Neural cell (in vitro differentiated cells): ENCODE results near the gene SFMBT1. TPM values are rescaled to one million over a fixed set of nuclear protein-coding genes. Genes with fewer than 3 reads are reported as not detected.

ENCODE experiments used
- H2AFZ ChIP-seq: fragments of 200-600, 300-800 bp; sonication (generic), shearing (Covaris generic); 2 replicates; pipeline ENCODE4 v1.6.0; 2014; ENCODE audit warnings: low read depth, mild to moderate bottlenecking, antibody characterized with exemption, low read length, moderate library complexity
- H3F3A ChIP-seq: fragments of 200-600 bp; shearing (Covaris generic); 2 replicates; pipeline ENCODE4 v1.6.1; 2016; ENCODE audit warnings: mild to moderate bottlenecking, moderate library complexity, mixed read lengths, antibody characterized with exemption, low read length; ENCODE audit not compliant: insufficient read depth, poor library complexity, severe bottlenecking
- H3K27ac ChIP-seq: fragments of 200-600, 300-800 bp; sonication (generic), shearing (Covaris generic); 2 replicates; pipeline ENCODE4 v1.5.1; 2014; ENCODE audit warnings: mild to moderate bottlenecking, low read length, moderate library complexity
- H3K27me3 ChIP-seq: fragments of 300-800, 200-600 bp; sonication (generic), shearing (Covaris generic); 2 replicates; pipeline ENCODE4 v1.6.0; 2014; ENCODE audit warnings: mild to moderate bottlenecking, low read depth, low read length, moderate library complexity; ENCODE audit not compliant: insufficient read depth
- H3K36me3 ChIP-seq: fragments of 300-800, 200-600 bp; sonication (generic), shearing (Covaris generic); 2 replicates; pipeline ENCODE4 v1.5.1; 2014; ENCODE audit warnings: mild to moderate bottlenecking, antibody characterized with exemption, low read length, moderate library complexity; ENCODE audit not compliant: insufficient read depth
- H3K4me2 ChIP-seq: fragments of 300-800, 200-600 bp; sonication (generic), shearing (Covaris generic); 2 replicates; pipeline ENCODE4 v1.6.0; 2014; ENCODE audit warnings: mild to moderate bottlenecking, low read length
- H3K4me3 ChIP-seq: fragments of 300-800, 200-600 bp; sonication (generic), shearing (Covaris generic); 2 replicates; pipeline ENCODE4 v1.5.1; 2014; ENCODE audit warnings: mild to moderate bottlenecking, low read length, moderate library complexity
- H3K79me2 ChIP-seq: fragments of 200-600 bp; shearing (Covaris generic); replicated peaks from 2 replicates; pipeline ENCODE4 v1.6.0; 2014; ENCODE audit warnings: mild to moderate bottlenecking, low read length, moderate library complexity; ENCODE audit not compliant: insufficient read depth
- H3K9ac ChIP-seq: fragments of 300-800, 200-600 bp; sonication (generic), shearing (Covaris generic); 2 replicates; pipeline ENCODE4 v1.6.1; 2016; ENCODE audit warnings: mild to moderate bottlenecking, low read length, mixed read lengths
- H3K9me2 ChIP-seq: fragments of 200-600 bp; shearing (Covaris generic); 2 replicates; pipeline ENCODE4 v1.6.1; 2016; ENCODE audit warnings: mild to moderate bottlenecking, low read length, mixed read lengths; ENCODE audit not compliant: insufficient read depth
- H3K9me3 ChIP-seq: fragments of 200-600, 300-800 bp; sonication (generic), shearing (Covaris generic); 2 replicates; pipeline ENCODE4 v1.6.1; 2016; ENCODE audit warnings: mild to moderate bottlenecking, mixed run types, low read length, moderate library complexity, mixed read lengths
- H4K20me1 ChIP-seq: fragments of 200-600 bp; shearing (Covaris generic); 2 replicates; pipeline ENCODE4 v1.6.1; 2016; ENCODE audit warnings: mild to moderate bottlenecking, mixed run types; ENCODE audit not compliant: insufficient read depth
- CTCF ChIP-seq: fragments of 450-650 bp; IDR thresholded peaks from 2 replicates; pipeline ENCODE4 v1.5.1; 2014; ENCODE audit warnings: antibody characterized with exemption, mild to moderate bottlenecking, moderate library complexity; ENCODE audit not compliant: poor library complexity, severe bottlenecking
- EP300 ChIP-seq: fragments of 450-650 bp; conservative IDR thresholded peaks from 2 replicates; pipeline ENCODE4 v1.6.1; 2014; ENCODE audit warnings: antibody characterized with exemption, mild to moderate bottlenecking, moderate library complexity; ENCODE audit not compliant: poor library complexity, severe bottlenecking
- EZH2 ChIP-seq: fragments of 200-600, 300-800 bp; shearing (Covaris generic), sonication (generic); IDR thresholded peaks from 2 replicates; pipeline ENCODE4 v1.6.1; 2014; ENCODE audit warnings: antibody characterized with exemption, low read length, borderline replicate concordance, mild to moderate bottlenecking; ENCODE audit not compliant: insufficient read depth, poor library complexity, severe bottlenecking
- MXI1 ChIP-seq: fragments of 450-650 bp; conservative IDR thresholded peaks from 2 replicates; pipeline ENCODE4 v1.6.1; 2014; ENCODE audit warnings: antibody characterized with exemption, mild to moderate bottlenecking; ENCODE audit not compliant: poor library complexity, severe bottlenecking
- POLR2AphosphoS5 ChIP-seq: IDR thresholded peaks from 2 replicates; pipeline ENCODE4 v1.6.1; 2012
- RAD21 ChIP-seq: fragments of 450-650 bp; conservative IDR thresholded peaks from 2 replicates; pipeline ENCODE4 v1.6.1; 2014; ENCODE audit warnings: antibody characterized with exemption, mild to moderate bottlenecking, moderate library complexity
- REST ChIP-seq: IDR thresholded peaks from 2 replicates; pipeline ENCODE4 v1.6.1; 2012; ENCODE audit warnings: borderline replicate concordance
- SMC3 ChIP-seq: fragments of 450-650 bp; conservative IDR thresholded peaks from 2 replicates; pipeline ENCODE4 v1.6.1; 2014; ENCODE audit warnings: antibody characterized with exemption, mild to moderate bottlenecking, moderate library complexity; ENCODE audit not compliant: poor library complexity
- TAF1 ChIP-seq: IDR thresholded peaks from 2 replicates; pipeline ENCODE4 v1.6.1; 2012; ENCODE audit warnings: low read depth
- polyA plus RNA-seq: library from polyadenylated mRNA; depleted of rRNA; stranded (reverse); fragments of >200 nt; gene quantifications from 2 replicates; pipeline ENCODE4 v1.2.3, GENCODE V29; 2014

The SFMBT1 gene
- polyA plus RNA-seq, 1 donor from 2014 or later = 17.3 TPM

GRCh38 chr3:52897130-52898122, 148.4 kb downstream of the SFMBT1 start, which contains the start of gene STIMATE:
TSS of gene STIMATE (minus strand) at chr3:52897548. CDS start at chr3:52897450, 98 bp downstream.
- H3K27ac ChIP-seq = peak within 1 kb of the TSS; percentile 15
- no peaks in the 10 kb centered on the region for H3K36me3 ChIP-seq

More at GRCh38 chr3:52897130-52898122, 148.4 kb downstream of the SFMBT1 start, which contains the start of gene STIMATE:
- Histone ChIP-seq H4K20me1 (no peaks in the 10 kb centered on the region), H3K9me2 (no peaks in the 10 kb centered on the region), H3K9me3 (no peaks in the 10 kb centered on the region), H3K4me3 (peak within 1 kb of the TSS; percentile 85), H3F3A (no peaks in the 10 kb centered on the region), H3K4me2 (peak within 1 kb of the TSS; percentile 89), H3K9ac (peak within 1 kb of the TSS; percentile 71), H3K27me3 (no peaks in the 10 kb centered on the region), H2AFZ (peak within 1 kb of the TSS; percentile 49), H3K79me2 (no peaks in the 10 kb centered on the region)
- TF ChIP-seq TAF1 = peak; percentile 58
- peak; percentile 38 for TF ChIP-seq EP300
- TF ChIP-seq POLR2AphosphoS5 = peak; percentile 66
- TF ChIP-seq EZH2 = no peak
- peak; percentile 44 for TF ChIP-seq SMC3
- peak; percentile 51 for TF ChIP-seq CTCF
- TF ChIP-seq MXI1 = peak; percentile 87
- TF ChIP-seq RAD21 = peak; percentile 38
- TF ChIP-seq REST = peak; percentile 55
